Endothelial cell of hepatic sinusoid (primary cell): ENCODE measurements around the gene CA12.

Source experiments
- in situ Hi-C: cut with HindIII; loops from 2 replicates; pipeline ENCODE4 v1.10.0; 2017; ENCODE audit warnings: low sequenced_read_pairs

The CA12 gene

DNA sequence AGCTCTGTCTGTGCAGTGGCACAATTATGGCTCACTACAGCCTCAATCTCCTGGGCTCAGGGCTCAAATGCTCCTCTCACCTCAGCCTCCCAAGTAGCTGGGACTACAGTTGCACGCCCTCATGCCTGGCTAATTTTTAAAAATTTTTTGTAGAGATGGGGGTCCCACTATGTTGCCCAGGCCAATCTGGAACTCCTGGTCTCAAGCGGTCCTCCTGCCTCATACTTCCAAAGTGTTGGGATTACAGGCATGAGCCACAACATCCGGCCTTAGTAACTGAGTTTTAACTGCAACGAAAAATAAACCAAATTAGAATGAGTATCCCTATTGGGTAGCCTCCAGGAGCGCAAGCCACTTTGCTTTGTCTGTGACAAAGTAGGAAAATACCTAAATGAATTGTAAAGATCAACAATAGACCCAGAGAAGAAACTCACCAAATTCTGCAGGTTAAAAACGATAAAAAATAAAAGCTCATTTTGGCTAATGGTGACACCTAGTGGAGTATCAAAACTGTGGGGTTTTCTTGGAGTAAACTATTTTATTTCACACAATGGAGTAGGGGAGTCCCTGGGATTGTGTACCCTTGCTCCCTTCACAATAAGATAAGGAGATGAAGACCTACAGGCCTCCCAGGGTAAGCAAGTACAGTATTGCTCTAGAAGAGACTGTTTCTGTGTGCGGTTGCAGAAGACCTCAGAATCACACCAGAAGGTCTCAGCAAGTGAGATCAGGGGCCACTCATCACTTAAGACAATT, 21.0 kb upstream of the CA12 start:
- in situ Hi-C loops, result no loop called here

- in situ Hi-C loops, result no loop called here
Measured at GRCh38 chr15:63401714-63402497, 20.3 kb upstream of the CA12 start.

DNA sequence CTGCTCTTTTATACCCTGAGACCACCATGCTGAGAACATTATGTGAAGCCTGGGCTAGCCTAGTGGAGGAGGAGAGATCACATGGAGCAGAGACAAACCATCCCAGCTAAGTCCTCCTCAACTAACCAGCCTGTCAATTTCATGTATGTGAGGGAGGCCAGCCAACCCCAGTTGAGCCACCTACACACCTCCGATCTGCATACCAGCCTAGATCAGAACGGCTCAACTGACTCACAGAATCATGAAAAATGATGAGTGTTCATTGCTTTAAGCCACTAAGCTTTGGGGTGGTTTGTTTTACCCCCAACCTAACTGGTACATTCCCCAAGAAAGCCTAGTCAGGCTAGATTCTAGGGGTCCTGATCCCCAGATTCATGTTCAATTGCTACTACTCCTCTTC, 19.4 kb upstream of the CA12 start:
- in situ Hi-C loops, result no loop called here

DNA sequence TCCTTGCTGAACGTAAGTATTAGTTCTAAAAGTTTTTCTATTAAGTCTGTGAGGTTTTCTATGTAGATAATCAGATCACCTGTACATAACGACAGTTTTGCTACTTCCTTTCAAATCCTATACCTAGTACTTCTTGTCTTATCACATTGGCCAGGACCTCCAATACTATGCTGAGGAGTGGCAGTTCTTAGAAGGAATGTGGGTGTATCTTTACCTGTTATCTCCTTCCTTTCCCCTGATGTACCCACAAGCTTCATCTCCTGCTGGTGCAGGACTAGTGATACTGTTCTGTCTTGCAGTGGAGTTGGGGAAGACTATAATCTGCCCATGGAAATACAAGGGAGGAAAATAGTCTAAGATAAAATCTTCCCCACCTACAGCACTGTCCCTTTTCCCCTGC, 16.8 kb upstream of the CA12 start:
- in situ Hi-C loops, result loop anchor here (10.0 kb wide), 1 partner anchor 564 kb away; no protein-coding TSS in a partner anchor

- in situ Hi-C loops, result loop anchor here (10.0 kb wide), 1 partner anchor 562 kb away; no protein-coding TSS in a partner anchor
Measured at GRCh38 chr15:63396152-63396928, 14.7 kb upstream of the CA12 start.

GRCh38 chr15:63395730-63396151, 14.1 kb upstream of the CA12 start:
- in situ Hi-C loops, result loop anchor here (10.0 kb wide), 1 partner anchor 561 kb away; no protein-coding TSS in a partner anchor

GRCh38 chr15:63392361-63393009, 10.8 kb upstream of the CA12 start:
- in situ Hi-C loops, result loop anchor here (5.0 to 10.0 kb wide), 2 partner anchors 55 to 558 kb away; no protein-coding TSS in a partner anchor

- in situ Hi-C loops, result loop anchor here (5.0 to 10.0 kb wide), 2 partner anchors 55 to 557 kb away; no protein-coding TSS in a partner anchor
Measured at GRCh38 chr15:63391669-63392360, 10.2 kb upstream of the CA12 start.

GRCh38 chr15:63390689-63391088, 9.0 kb upstream of the CA12 start:
- in situ Hi-C loops, result loop anchor here (5.0 to 10.0 kb wide), 2 partner anchors 53 to 556 kb away; no protein-coding TSS in a partner anchor

DNA sequence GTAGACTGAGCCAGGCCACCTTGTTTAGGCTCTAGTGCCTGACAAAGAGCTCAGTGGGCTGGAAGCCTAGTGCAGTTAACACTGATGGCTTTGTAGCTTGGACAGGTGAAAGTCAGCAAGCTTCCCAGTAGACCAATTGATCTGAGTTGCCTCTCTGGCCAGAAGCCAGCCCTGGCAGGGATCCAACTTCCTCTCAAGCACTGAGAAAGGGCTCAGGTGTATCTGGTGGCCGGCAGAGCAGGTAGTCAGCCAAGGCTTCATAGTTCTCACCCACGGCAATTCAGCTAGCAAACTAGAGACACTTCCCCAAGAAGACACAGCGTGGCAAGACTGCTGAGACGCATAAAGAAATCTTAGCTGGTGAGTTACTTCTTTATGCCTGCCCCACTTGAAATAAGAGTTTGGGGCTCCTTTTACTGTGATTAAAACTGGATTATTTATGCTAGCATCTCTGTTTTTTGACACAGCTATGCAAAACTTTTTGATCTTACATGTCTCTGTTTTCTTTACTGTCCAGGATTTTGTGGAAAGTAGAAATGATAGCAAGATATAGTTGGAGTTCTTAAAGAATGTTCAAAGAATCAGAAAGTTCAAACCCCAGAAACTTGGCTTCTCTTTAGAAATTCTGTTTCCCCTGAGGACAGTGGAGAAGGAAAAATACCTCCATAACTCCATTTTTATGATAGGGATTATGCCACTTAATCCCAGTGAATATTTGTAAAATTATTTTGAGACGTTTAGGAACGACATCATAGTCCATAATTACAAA, 8.4 kb upstream of the CA12 start:
- in situ Hi-C loops, result loop anchor here (5.0 to 10.0 kb wide), 2 partner anchors 53 to 555 kb away; no protein-coding TSS in a partner anchor

DNA sequence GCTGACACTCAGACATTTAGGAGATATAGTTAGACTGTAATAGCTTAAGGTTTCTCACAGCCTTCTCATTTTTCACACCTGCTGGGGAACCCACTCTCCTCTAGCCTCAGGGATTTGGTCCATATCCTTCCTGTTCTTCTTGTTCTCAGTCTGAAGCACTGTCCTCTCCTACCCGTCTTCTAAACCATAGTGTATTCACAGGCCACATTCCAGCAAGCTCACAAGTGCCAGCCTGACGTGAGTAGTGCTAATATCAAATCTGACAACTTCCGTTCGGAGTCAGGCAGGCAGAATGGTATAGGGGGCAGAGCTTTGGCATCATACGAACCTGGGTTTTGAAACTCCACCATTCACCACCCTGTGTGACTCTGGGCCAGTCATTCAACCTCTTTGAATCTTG, 6.9 kb upstream of the CA12 start:
- in situ Hi-C loops, result no loop called here

GRCh38 chr15:63387748-63388493, 6.3 kb upstream of the CA12 start:
- in situ Hi-C loops, result no loop called here

GRCh38 chr15:63385911-63386531, 4.4 kb upstream of the CA12 start:
- in situ Hi-C loops, result no loop called here

- in situ Hi-C loops, result no loop called here
Measured at GRCh38 chr15:63384906-63385305, 3.3 kb upstream of the CA12 start.

GRCh38 chr15:63382966-63383710, 1.5 kb upstream of the CA12 start:
- in situ Hi-C loops, result no loop called here

DNA sequence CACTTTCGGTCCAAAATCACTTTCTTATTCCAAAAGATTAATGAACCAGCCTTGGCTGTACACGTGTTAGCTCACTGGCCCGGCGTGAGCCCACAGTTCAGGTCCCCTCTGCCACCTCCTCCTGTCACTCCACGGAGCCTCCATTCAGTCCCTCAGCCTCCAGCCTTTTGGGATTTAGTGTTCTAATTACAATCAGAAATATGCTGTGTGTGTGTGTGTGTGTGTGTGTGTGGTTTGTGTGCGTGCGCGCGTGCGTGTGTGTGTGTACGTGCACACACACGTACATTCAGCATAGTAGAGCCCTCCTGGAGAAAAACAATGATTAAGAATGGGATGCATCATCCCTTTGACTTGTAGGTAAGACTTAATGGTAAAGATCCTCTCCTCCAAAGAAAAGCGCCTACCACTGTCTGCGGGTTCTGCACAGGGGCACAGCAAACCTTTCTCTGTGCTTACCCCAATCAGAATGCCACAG, 801 bp downstream of the CA12 start:
- in situ Hi-C loops, result no loop called here

- in situ Hi-C loops, result no loop called here
Measured at GRCh38 chr15:63380151-63380807, 1.4 kb downstream of the CA12 start.
